ENCODE data around the gene EHBP1L1. TPM values are rescaled to one million over a fixed set of nuclear protein-coding genes. Genes with fewer than 3 reads are reported as not detected.
"Not testable (repeated sequence)": the region's sequence is repeated elsewhere in the genome, so short reads cannot be mapped to it uniquely, and the experiment has no call there.

Gene EHBP1L1
- total RNA-seq, 1 experiment from 2014 or later: 8.7 TPM

DNA sequence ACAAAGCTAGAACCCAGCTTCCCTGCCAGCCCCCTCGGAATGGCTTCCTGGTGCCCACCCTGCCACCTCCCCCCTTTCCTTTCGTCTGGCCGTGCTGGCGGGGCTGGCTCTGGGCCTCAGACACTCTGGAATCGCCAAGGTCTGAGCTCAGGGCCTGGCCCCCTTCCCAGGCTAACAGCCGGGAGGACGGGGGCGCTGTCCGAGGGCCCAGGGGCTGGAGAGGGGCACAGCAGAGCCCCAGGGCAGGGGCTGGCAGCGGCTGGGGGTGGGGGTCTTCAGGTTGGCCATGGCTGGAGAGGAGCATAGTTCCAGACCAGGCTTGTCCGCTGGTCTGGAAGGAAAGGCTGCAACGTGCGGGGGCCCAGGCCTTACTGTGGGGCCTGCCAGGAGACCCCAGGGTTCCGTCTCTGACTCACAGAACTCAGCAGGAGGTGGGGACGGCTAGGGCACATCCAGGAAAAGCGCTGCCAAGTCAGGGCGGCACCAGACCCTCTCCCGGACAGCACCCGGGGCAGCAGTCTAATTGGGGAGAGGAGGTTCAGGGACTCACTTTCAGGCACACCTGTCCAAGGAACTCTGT, 16.8 kb upstream of the EHBP1L1 start:
- peak; percentile 67 for DNase-seq (ENCODE audit: low spot score)
- in situ Hi-C loops (cut with HindIII; ENCODE audit: low sequenced_read_pairs): no loop called here

DNA sequence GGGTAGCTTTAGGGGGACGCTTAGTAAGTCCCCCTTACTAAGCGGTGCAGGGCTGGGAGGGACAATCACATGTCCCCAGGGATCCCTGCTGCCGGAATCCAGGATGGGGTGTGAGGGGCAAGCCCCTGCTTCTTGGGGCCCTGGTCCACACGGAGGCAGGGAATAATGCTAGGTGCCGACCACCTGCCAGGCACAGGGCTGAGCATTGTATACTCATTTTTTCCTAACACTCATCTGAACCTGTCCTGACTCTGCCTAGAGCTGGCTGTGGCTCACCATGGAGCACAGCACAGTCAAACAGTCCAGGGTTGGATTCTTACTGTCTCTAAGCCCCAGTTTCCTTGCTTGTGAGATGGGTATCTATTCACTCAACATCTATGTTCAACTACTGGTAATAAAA, 16.3 kb upstream of the EHBP1L1 start:
- no peak for DNase-seq (ENCODE audit: low spot score)
- in situ Hi-C loops (cut with HindIII; ENCODE audit: low sequenced_read_pairs): no loop called here

DNA sequence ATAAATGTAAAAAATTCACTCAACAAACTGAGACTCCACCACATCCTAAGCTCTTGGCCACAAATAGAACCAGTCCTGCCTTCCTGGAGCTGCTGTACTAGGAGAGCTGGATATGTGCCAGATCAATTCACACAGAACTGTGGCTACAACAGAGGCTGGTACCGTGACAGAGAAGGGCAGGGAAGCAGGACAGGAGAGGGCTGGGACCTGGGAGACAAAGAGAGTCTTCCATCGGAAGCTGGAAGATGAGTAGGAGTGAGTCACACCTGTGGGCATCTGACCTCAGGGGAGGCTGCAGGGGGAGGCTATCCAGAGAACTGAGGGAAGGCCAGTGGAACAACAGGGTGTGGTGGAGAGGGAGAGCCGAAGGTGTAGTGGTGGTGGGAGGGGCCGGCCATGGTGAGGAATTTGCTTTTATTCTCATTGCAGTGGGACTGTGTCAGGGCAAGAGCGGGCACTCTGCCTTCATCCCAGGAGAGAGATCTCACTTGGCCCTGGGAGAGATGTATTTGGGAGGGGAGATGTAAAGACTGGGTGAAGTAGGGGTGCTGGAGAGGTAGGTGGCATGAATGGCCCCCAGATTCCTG, 15.8 kb upstream of the EHBP1L1 start:
- DNase-seq (ENCODE audit: low spot score): peak; percentile 82
- in situ Hi-C loops (cut with HindIII; ENCODE audit: low sequenced_read_pairs): no loop called here

DNA sequence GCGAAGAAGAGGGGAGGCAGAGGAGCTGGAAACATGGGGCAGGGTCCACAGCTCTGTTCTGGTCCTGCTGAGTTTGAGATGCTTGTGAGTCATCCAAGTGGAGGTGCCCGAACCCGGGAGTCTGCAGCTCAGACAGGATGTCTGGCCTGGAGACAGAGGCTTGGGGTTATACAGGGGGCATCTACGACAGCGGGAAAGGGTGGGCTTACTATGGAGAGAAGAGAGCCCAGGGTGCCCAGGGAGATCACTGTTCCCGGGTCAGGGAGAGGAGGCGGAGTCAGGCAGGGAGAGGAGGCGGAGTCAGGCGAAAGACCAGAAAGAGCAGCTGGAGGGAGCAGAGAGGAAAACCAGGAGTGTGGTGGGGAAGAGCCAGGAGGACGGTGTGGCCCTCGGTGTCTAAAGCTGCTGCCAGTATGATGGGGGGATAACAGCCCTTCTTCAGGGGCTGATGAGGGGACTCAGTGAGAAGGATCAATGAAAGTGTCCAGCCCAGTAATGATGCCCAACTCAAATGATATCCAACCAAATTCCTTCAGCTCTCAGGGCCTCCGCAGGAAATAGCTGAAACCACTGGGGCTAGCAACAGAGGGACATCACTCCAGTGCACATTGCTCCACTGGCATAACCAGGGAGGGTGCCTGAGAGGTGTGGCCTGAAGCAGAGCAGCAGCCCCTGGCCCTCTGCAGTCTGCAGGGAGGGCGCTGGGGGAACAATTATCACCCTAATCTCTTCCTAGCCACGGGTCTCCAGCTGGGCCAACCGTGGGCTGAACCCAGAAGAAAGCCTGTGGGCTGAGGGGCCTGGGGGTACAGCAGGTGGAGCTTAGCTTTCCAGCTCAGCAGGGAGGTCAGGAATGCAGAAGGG, 15.1 kb upstream of the EHBP1L1 start:
- in situ Hi-C loops (cut with HindIII; ENCODE audit: low sequenced_read_pairs): no loop called here
- DNase-seq (ENCODE audit: low spot score): peak; percentile 57

DNA sequence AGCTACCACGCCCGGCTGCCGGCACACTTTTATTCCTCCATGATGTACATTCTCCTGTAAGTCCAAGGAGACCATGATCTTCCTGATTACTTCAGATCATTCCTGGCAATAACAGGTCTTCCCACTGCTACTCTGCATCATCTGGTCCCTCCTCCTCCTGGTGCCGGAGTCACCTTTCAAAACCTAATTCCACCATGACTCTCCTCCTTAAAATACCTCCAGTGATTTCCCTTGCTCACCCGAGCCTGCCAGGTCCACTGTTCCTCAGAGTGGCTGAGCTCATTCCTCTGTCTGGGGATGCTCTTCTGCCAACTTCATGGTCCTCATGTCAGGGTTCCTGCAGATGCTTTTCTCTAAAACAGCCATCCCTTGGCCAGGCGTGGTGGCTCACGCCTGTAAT, 13.8 kb upstream of the EHBP1L1 start:
- DNase-seq (ENCODE audit: low spot score): no peak
- in situ Hi-C loops (cut with HindIII; ENCODE audit: low sequenced_read_pairs): no loop called here

DNA sequence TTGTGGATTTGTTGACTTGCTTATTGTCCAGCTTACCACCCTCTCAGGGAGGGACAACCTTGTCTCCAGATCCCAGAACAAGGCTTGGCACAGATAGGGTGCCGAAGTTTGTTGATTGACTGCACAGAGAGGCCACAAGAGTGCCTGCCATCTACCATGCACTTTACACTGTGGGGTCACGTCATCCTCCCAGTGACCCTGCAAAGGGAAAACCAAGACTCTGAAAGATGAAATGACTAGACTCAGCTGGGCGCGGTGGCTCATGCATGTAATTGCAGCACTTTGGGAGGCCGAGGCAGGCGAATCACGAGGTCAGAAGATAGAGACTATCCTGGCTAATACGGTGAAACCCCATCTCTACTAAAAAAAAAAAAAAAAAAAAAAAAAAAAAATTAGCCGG, 13.1 kb upstream of the EHBP1L1 start:
- DNase-seq (ENCODE audit: low spot score): no peak
- in situ Hi-C loops (cut with HindIII; ENCODE audit: low sequenced_read_pairs): no loop called here

DNA sequence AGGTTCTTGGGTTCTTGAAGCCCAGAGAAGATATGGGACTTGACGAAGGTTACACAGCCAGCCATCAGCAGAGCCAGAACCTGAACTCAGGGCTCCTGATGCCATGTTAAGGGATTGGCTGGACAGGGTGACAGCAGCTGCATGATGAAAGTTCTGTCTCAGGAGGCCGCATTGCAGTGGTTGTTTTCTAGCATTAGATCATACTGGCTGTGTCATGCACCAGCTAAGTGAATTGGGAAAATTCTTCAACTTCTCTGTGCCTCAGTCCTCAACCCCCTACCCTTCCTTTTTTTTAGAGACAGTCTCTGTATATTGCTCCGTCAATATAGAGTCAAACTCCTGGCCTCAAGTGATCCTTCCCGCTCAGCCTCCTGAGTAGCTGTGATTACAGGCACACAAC, 12.3 kb upstream of the EHBP1L1 start:
- DNase-seq (ENCODE audit: low spot score): no peak
- in situ Hi-C loops (cut with HindIII; ENCODE audit: low sequenced_read_pairs): no loop called here

DNA sequence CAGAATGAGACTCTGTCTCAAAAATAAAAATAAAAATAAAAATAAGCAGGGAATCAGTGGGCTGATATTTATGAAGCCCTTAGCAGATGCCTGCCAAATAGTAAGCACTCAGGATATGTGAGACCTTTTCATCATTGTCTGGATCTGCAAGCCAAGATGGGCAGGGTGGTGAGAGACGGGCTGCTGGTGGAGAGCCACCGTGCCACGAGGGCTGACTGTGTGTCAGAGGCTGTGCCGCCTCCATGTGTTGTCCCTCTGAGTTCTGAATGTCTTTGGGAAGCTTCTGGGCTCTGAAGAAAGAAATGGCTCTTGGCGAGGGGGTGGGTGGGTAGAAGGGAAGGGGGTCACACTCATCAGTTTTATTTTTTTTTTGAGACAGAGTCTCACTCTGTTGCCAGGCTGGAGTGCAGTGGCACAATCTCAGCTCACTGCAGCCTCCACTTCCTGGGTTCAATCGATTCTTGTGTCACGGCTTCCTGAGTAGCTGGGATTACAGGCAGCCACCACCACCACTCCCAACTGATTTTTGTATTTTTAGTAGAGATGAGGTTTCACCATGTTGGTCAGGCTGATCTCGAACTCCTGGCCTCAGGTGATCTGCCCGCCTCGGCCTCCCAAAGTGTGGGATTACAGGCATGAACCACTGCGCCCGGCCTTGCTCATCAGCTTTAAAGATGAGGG, 10.8 kb upstream of the EHBP1L1 start:
- DNase-seq (ENCODE audit: low spot score); in situ Hi-C loops (cut with HindIII; ENCODE audit: low sequenced_read_pairs): not testable (repeated sequence)

DNA sequence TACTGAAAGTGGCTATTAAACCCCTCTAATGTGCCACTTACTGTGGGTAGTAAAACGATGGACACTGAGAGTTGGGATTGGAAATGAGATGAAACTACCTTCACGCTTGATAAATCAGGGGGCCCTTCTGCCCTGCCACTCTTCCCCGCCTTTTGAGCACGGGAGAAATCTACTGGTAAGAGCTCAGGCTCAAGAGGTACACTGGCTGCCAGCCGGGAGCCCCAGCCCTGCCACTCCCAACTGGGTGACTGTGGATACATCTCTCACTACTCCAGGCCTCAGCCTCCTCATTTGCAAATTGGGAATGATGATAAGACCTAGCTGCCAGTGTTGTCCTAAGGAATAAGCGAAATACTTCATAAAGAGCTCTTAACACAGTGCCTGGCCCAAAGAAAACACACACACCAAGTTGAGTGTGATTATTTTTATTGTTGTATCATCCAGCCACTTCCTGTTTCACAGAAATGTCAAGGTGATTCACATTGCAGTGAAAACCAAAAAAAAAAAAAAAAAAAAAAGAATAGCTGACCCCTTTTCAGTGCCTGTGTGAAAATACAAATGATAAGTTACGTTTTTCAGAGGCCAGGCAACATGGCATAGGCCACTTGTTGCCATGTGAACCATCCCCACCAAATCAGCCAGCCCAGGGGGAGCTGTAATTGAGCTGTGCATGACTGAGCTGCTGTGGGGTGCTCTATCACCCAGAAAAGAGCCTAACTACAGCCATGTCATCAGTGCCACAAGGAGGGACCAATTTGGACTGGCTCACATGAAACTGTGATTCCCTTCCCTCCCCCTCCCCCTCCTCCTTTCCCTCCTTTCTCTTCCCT, 10.0 kb upstream of the EHBP1L1 start:
- no peak for DNase-seq (ENCODE audit: low spot score)
- in situ Hi-C loops (cut with HindIII; ENCODE audit: low sequenced_read_pairs): no loop called here

DNA sequence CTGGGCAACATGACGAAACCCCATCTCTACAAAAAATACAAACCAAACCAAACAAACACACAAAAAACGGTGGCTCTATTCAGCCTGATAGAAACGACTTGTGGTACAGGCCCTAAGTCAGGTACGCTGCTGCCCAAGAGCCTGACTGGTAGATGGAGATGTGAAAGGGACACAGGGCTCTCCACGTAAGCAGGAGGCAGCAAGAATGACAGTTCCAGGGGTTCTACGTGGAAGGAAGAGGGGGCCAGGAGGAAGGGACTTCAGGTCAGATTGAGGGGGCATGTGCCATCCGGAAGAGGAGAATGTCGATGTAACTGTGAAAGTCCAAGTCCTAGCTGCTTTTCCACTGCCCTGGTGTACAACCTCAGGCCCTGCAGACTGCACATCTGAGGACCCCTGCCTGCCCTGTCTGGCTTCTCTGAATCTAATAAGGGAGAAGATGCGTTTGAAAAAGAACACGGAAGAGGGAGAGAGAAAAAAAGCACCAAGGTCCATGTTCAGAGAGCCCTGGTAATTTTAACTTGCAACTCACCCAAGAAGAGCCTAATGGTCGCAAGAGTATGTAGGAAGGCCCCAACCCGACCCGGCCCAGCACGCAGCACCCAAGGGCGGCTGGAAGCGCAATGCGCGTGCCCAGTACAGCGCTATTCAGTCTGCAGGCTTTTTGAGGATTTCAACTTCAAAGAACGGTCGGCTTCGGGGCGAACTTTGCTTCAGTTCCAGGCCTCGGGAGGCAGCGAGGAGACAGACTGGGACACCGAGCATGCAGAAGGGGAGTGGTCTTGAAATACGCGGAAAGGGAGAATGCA, 6.5 kb upstream of the EHBP1L1 start:
- in situ Hi-C loops (cut with HindIII; ENCODE audit: low sequenced_read_pairs): no loop called here
- no peak for DNase-seq (ENCODE audit: low spot score)

DNA sequence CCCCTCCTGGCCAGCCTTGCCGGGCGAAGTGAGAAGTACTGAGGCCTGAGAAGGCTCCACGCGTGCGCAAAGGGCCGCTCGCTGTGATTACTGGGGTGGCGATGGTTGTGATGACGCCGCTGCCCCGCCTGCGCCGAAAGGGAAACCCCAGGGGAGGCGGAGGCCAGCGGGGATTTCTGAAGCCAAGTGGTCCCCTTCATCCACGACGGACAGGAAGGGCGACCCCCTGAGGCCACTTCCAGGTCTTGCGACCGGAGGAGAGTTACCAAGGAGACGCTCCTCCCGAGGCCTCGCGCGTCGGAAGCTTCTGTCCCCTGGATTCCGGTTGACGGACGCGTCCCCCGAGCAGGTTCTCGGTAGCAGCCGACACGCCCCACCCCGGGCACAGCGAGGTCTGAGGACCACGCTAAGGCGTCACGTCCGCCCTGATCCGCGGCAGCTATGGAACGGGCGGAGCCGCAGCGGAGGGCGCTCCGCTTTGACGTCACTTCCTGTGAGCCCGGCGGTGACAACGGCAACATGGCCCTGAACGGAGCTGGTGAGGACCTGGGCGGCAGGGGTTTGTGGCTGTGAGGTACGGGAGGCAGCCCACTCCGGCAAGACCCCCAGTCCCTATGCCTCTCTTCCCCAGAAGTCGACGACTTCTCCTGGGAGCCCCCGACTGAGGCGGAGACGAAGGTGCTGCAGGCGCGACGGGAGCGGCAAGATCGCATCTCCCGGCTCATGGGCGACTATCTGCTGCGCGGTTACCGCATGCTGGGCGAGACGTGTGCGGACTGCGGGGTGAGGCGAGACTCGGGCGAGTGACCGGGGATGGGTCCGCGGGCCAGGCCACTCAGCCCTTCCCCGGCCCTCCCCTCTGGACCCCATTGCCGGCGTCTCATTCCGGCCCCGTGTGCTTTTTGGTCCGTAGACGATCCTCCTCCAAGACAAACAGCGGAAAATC, 5.6 kb upstream of the EHBP1L1 start, which contains the start of gene ZNRD2:
Gene ZNRD2 (plus strand): TSS at position 505 of the 946 bp plus-strand sequence. CDS start 15 bp downstream, at position 520.
- peak; percentile 98 for DNase-seq (ENCODE audit: low spot score)

DNA sequence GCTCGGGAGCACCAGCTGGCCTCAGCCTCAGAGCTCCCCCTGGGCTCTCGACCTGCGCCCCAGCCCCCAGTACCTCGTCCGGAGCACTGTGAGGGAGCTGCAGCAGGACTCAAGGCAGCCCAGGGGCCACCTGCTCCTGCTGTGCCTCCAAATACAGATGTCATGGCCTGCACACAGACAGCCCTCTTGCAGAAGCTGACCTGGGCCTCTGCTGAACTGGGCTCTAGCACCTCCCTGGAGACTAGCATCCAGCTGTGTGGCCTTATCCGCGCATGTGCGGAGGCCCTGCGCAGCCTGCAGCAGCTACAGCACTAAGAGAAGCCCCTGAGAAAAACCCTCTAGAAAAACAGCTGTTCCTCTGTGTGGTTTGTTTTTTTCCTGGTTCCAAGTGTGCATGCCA, 4.4 kb upstream of the EHBP1L1 start:
- DNase-seq (ENCODE audit: low spot score): no peak
- in situ Hi-C loops (cut with HindIII; ENCODE audit: low sequenced_read_pairs): no loop called here

More for the DNA sequence above, 5.6 kb upstream of the EHBP1L1 start, which contains the start of gene ZNRD2:
- in situ Hi-C loops (cut with HindIII; ENCODE audit: low sequenced_read_pairs): no loop called here

DNA sequence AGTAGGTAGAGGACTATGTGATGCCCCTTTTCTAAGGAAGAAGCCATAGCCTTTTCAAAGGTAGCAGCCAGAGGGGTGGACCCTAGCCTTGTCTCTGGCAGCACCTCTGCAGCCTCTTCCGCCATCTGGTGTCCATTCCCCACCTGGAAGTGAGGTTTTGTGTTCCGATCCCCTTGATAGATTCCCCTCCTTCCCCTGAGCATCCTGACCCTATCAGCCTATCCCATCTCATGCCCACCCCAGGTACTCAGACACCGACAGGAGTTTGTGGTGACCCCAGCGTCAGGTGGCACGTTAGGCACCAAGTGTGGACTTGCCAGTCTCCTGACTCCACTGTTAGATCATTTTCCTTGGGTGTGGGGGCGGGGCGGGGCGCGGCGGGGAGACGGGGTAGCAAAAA, 3.9 kb upstream of the EHBP1L1 start:
- peak; percentile 56 for DNase-seq (ENCODE audit: low spot score)
- in situ Hi-C loops (cut with HindIII; ENCODE audit: low sequenced_read_pairs): no loop called here

DNA sequence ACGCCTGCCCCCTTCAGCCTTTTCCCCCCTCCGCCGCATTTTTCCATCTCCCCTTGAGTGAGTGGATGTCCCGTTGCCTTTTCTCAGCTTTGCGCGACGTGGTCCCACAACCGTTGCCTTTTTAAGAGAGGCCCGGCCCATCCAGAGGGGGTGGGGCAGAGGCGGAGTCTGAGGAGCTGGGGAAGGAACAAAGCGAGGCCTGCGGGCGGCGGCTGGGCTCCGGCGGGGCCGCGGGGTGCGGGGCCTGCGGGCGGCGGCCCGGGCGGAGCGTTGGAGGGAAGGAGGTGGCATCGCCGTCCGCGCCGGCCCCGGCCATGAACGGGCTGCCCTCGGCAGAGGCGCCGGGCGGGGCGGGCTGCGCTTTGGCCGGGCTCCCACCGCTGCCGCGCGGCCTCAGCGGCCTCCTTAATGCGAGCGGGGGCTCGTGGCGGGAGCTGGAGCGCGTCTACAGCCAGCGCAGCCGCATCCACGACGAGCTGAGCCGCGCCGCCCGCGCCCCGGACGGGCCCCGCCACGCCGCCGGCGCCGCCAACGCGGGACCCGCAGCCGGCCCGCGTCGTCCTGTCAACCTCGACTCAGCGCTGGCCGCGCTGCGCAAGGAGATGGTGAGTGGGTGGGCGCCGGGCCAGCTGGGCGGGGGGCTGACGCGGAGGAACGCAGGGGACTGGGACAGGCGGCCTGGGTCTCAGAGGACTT, 3.3 kb upstream of the EHBP1L1 start, which contains the start of gene FAM89B:
Gene FAM89B (plus strand): TSS at position 183 of the 696 bp plus-strand sequence. CDS start 132 bp downstream, at position 315.
- DNase-seq (ENCODE audit: low spot score): peak; percentile 89
- in situ Hi-C loops (cut with HindIII; ENCODE audit: low sequenced_read_pairs): no loop called here

DNA sequence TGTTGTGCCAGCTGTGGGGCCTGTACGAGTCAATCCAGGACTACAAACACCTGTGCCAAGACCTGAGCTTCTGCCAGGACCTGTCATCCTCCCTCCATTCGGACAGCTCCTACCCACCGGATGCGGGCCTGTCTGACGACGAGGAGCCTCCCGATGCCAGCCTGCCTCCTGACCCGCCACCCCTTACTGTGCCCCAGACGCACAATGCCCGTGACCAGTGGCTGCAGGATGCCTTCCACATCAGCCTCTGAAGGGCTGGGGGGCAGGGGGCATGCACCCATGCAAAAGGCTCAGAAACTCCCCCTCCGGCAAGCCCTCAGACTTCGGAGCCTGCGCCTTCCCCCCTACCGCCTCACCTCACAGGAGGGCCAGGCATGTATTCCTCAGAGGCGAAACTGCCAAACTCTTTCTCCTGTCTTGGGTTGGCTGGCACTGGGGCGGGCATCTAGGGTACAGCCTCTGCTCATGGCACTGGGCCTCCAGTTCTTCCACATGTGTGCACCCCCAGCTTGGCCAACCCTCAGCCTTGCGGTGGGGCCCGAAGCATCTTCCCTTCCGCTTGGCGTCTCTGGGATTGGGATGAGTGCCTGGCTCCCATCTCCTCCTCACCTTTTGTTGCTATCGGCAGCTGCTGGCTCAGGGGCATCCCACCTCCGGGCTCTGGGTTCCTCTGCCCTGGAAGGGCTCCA, 2.3 kb upstream of the EHBP1L1 start:
- in situ Hi-C loops (cut with HindIII; ENCODE audit: low sequenced_read_pairs): no loop called here
- DNase-seq (ENCODE audit: low spot score): no peak
